OCI-M1 (cell line): ENCODE measurements around the gene PNMA8A.
"Not testable (repeated sequence)": the region's sequence is repeated elsewhere in the genome, so short reads cannot be mapped to it uniquely, and the experiment has no call there.

Experiments used
- DNase-seq: peaks from one replicate; lab custom pipeline; 2025; lab: John Stamatoyannopoulos, UW

PNMA8A gene

GRCh38 chr19:46463516-46463915 lies 7.8 kb downstream of the PNMA8A start:
- DNase-seq: no peak

GRCh38 chr19:46461537-46461936 lies 9.8 kb downstream of the PNMA8A start:
- no peak for DNase-seq

DNA sequence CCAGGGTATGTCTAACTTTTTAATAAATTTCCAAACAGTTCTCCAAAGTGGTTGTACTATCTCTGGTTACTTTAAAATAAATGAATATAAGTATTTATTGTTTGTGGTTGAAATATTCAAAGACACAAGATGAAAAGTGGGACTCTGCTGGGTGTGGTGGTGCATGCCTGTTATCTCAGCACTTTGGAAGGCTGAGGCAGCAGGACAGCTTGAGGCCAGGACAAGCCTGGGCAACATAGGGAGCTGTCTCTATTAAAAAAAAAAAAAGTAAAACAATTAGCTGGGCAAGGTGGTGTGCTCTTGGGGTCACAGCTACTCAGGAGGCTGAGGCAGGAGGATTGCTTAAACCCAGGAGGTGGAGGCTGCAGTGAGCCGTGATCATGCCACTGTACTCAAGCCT lies 10.4 kb downstream of the PNMA8A start:
- no peak for DNase-seq

- no peak for DNase-seq
Observed at GRCh38 chr19:46460055-46460454, 11.3 kb downstream of the PNMA8A start.

- DNase-seq: no peak
Observed at GRCh38 chr19:46456930-46457329, 14.4 kb downstream of the PNMA8A start.

DNA sequence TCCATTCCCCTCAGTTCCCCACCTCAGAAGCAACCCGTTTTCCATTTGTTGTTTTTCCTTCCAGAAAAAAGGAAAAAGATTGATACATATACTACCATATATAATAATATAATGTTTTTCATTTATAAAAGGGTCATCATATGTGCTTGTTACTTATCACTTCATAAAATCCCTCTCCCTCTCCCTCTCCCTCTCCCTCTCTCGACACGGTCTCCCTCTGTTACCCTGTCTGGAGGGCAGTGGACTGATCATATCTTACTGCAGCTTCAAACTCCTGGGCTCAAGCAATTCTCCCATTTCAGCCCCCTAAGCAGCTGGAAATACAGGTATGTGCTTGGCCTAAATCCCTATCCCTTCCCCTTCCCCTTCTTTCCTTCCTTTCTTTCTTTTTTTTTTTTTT lies 17.1 kb downstream of the PNMA8A start:
- no peak for DNase-seq

GRCh38 chr19:46453661-46454060 lies 17.7 kb downstream of the PNMA8A start:
- no peak for DNase-seq

DNA sequence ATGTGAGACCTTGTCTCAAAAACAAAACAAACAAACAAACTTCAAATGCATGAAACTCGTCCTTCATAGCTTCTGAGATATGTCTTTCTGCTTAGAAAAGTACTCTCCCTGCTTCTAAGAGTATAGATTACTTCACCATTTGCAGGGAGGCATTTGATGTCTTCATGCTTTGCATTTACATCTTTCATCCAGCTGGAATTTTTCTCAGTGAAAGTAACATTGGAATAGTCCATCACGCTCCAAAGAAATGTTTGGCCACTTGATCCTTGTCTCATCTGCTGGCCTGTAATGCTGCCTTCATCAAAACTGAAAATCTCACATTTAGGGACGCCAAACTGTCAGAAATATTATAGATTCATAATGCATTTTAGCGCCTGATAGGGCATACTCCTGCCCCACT lies 19.2 kb downstream of the PNMA8A start:
- DNase-seq: no peak

- DNase-seq: no peak
Observed at GRCh38 chr19:46451352-46451751, 20.0 kb downstream of the PNMA8A start.

- DNase-seq: no peak
Observed at GRCh38 chr19:46450737-46451136, 20.6 kb downstream of the PNMA8A start.

DNA sequence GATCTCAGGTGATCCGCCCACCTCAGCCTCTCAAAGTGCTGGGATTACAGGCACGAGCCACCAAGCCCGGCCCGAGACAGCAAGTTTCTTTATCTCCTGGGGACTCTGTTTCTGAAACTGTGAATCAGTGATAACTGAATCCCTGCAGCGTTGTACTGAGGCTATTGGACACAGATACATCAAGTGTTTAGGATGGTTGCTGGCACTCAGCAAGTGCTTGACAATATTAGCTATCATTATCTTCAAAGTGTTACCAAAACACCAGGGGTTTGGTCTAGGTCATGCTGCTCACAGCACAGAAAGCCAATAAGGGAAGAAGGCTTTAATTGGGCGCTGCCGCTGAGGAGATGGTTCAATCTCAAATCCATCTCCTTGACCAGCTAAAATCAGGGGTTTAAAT lies 22.1 kb downstream of the PNMA8A start:
- no peak for DNase-seq

DNA sequence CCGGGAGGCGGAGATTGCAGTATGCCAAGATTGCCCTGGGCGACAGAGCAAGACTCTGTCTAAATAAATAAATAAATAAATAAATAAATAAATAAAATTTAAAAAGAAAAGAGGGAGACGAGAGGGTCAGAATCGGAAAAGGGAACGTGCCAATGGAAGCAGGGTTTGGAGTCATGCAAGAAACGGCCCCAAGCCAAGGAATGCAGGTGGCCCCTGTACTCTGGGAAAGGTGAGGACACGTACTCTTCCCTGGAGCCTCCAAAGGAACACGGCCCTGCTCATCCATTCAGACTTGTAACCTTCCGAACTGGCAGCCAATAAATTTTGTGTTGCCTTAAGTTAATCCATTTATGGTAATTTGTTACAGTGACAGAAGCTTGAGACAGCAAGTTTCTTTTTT lies 22.8 kb downstream of the PNMA8A start:
- DNase-seq: no peak

DNA sequence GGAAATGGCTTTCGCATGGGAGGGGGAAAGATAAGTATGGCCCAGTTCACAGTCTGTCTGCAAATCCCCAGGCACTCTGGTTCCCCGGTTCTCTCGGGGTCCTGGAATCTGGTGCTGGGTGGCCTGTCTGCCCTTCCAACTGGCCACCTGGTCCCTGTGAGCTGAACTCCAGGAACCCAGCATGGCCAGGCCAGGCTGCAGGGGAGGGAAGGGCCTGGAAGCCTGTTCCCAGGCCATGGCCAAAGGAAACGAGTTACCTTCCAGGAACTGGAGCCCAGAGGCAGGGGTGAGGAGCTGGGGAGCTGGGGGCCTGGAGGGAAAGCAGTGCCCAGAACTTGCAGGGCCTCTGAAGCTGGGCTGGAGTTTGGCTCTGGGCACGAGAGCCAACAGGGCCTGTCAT lies 23.5 kb downstream of the PNMA8A start:
- DNase-seq: no peak

GRCh38 chr19:46447006-46447405 lies 24.4 kb downstream of the PNMA8A start:
- DNase-seq: no peak

DNA sequence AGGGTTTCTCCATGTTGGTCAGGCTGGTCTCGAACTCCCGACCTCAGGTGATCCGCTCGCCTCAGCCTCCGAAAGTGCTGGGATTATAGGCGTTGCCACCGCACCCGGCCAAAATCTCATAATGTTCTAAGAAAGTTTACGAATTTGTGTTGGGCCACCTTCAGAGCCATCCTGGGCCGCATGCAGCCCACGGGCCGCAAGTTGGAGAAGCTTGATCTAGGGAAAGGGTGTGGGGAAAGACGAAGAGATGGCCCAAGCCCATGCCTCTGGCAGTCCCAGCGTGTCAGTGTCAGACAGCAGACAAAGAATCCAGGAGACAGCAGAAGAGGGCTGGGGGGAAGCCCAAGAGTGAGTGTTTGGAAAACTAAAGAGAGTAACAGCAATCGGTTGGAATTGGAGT lies 25.3 kb downstream of the PNMA8A start:
- DNase-seq: no peak

DNA sequence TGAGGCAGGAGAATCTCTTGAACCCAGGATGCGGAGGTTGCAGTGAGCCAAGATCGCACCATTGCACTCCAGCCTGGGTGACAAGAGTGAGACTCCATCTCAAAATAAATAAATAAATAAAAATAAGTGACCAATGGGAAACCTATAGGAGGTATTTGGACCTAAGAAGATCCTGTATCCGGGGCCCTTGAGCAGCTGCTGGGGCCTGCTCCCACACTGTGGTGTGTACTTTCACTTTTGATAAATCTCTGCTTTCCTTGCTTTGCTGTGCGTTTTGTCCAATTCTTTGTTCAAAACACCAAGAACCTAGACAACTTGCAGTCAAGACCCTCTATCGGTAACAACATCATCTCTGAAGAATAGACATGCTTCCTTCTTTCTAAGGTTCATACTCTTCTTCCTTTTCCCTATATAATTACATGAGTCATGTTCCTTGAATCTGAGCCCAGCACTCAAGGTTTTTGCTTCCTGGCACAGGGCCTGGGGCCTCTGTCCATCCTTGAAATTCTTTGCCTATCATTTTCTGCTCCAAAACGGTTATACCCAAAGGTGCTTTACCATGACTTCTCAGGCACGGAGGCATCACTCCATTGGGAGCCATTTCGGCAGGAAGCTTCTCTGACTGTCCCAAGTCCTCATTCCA lies 28.4 kb downstream of the PNMA8A start:
- no peak for DNase-seq

- no peak for DNase-seq
Observed at GRCh38 chr19:46441866-46442265, 29.5 kb downstream of the PNMA8A start.

DNA sequence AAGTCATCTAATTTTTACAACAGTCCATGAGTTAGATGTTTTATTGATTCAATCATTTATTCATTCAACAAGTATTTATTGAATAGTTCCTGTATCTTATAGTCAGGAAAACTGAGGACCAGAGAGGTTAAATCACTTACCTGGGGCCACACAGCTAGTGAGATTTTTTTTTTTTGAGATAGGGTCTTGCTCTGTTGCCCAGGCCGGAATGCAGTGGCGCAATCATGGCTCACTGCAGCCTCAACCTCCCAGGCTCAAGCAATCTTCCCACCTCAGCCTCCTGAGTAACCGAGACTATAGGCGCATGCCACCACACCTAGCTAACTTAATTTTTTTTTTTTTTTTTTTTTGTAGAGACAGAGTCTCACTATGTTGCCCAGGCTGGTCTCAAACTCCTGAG lies 35.7 kb downstream of the PNMA8A start:
- DNase-seq: not testable (repeated sequence)

DNA sequence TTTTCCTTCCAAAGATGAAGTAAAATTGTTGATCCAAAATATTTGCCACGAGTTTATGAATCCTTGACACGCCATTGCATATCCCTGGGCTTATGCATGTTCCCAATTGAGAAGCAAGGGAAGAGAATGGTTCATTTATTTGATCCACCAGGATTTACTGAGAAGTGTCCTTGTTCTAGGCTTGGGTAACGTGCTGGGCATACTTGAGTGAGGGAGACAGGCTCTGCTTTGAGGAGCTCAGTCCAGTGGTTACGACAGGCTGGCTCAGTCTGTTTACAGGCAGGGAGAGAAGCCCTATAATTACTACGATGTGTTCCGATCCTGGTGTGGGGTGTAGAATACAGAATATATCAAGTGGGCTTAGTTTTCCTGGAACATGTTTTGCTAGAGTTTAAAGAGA lies 36.4 kb downstream of the PNMA8A start:
- no peak for DNase-seq

DNA sequence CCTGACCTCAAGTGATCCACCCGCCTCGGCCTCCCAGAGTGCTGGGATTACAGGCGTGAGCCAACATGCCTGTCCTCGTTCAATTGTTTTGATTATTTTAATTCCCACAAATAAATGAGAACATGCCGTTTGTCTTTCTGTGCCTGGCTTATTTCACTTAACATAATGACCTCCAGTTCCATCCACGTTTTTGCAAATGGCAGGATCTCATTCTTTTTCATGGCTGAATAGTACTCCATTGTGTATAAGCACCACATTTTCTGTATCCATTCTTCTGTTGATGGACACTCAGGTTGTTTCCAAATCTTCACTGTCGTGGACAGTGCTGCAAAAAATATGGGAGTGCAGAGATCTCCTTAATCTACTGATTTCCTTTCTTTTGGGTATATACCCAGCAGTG lies 37.9 kb downstream of the PNMA8A start:
- DNase-seq: not testable (repeated sequence)

GRCh38 chr19:46431824-46432223 lies 39.5 kb downstream of the PNMA8A start:
- DNase-seq: no peak

DNA sequence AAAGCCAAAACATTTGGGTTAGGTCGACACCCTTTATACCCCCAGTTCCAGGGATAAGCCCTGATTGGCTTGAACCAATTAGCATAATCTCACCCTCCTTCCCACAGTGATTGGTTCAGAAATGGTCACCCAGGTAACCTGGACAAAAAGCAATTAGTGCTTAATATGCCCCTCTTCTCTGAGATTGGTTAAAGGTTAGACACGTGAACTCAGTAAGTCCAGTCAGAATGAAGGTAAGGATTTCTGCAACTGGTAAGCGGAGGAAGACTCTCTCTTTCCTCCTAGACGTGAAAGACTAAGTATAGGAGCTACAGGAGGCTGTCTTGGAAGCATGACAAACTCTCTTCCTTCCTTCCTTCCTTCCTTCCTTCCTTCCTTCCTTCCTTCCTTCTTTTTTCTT lies 41.4 kb downstream of the PNMA8A start:
- no peak for DNase-seq

GRCh38 chr19:46428239-46429135 lies 42.9 kb downstream of the PNMA8A start, which contains the start of gene PNMA8C:
PNMA8C (minus strand) TSS chr19:46428936; CDS start chr19:46428359, 577 bp downstream.
- DNase-seq: peak; percentile 48
